ENCODE data around the gene RGL1.

RGL1 gene

GRCh38 chr1:183864611-183865010 is 59.7 kb downstream of the RGL1 start:
- no peak for DNase-seq (ENCODE audit: low read depth in 2 of 2)

- no peak for DNase-seq (ENCODE audit: low read depth in 2 of 2)
Measured at GRCh38 chr1:183869230-183869629, 64.3 kb downstream of the RGL1 start.

- no peak for DNase-seq (ENCODE audit: low read depth in 2 of 2)
Measured at GRCh38 chr1:183869664-183870063, 64.7 kb downstream of the RGL1 start.

GRCh38 chr1:183870351-183871077 is 65.6 kb downstream of the RGL1 start:
- no peak for DNase-seq (ENCODE audit: low read depth in 2 of 2)

GRCh38 chr1:183871142-183871541 is 66.2 kb downstream of the RGL1 start:
- no peak for DNase-seq (ENCODE audit: low read depth in 2 of 2)

- DNase-seq (ENCODE audit: low read depth in 2 of 2), result no peak
Measured at GRCh38 chr1:183871601-183872000, 66.7 kb downstream of the RGL1 start.

- DNase-seq (ENCODE audit: low read depth in 2 of 2), result no peak
Measured at GRCh38 chr1:183872403-183872802, 67.5 kb downstream of the RGL1 start.

GRCh38 chr1:183873642-183874041 is 68.7 kb downstream of the RGL1 start:
- no peak for DNase-seq (ENCODE audit: low read depth in 2 of 2)

GRCh38 chr1:183876309-183876708 is 71.4 kb downstream of the RGL1 start:
- no peak for DNase-seq (ENCODE audit: low read depth in 2 of 2)

- DNase-seq (ENCODE audit: low read depth in 2 of 2), result no peak
Measured at GRCh38 chr1:183877053-183877720, 72.3 kb downstream of the RGL1 start.

- no peak for DNase-seq (ENCODE audit: low read depth in 2 of 2)
Measured at GRCh38 chr1:183879494-183879893, 74.6 kb downstream of the RGL1 start.

- DNase-seq (ENCODE audit: low read depth in 2 of 2), result no peak
Measured at GRCh38 chr1:183879966-183880365, 75.0 kb downstream of the RGL1 start.

GRCh38 chr1:183880531-183881243 is 75.8 kb downstream of the RGL1 start:
- no peak for DNase-seq (ENCODE audit: low read depth in 2 of 2)

GRCh38 chr1:183881387-183882131 is 76.6 kb downstream of the RGL1 start:
- DNase-seq (ENCODE audit: low read depth in 2 of 2), result no peak

- no peak for DNase-seq (ENCODE audit: low read depth in 2 of 2)
Measured at GRCh38 chr1:183882335-183883167, 77.6 kb downstream of the RGL1 start.

- no peak for DNase-seq (ENCODE audit: low read depth in 2 of 2)
Measured at GRCh38 chr1:183883623-183884022, 78.7 kb downstream of the RGL1 start.

GRCh38 chr1:183884526-183884925 is 79.6 kb downstream of the RGL1 start:
- no peak for DNase-seq (ENCODE audit: low read depth in 2 of 2)

GRCh38 chr1:183885142-183885735 is 80.3 kb downstream of the RGL1 start:
- DNase-seq (ENCODE audit: low read depth in 2 of 2), result no peak

GRCh38 chr1:183886083-183886828 is 81.3 kb downstream of the RGL1 start:
- DNase-seq (ENCODE audit: low read depth in 2 of 2), result no peak

- DNase-seq (ENCODE audit: low read depth in 2 of 2), result no peak
Measured at GRCh38 chr1:183886853-183887252, 81.9 kb downstream of the RGL1 start.

All from stimulated activated CD4-positive, alpha-beta T cell treated with anti-CD3 and anti-CD28 coated beads, Interleukin-15, amount 100 ng/mL, for 48 hours (primary cell).